SU-DHL-6 (cell line): Measurements from ENCODE around the gene SPTBN1.
A peak's percentile ranks its signal among the peaks of the same experiment; 100 is the strongest.

Source experiments
- H2AFZ ChIP-seq: fragments of 200-600 bp; sonication (generic); 2 replicates; pipeline ENCODE4 v1.6.1; 2014; ENCODE audit warnings: low read depth, mild to moderate bottlenecking, moderate library complexity, mixed read lengths, antibody characterized with exemption, low read length; ENCODE audit not compliant: severe bottlenecking
- H3F3A ChIP-seq: fragments of 200-600 bp; shearing (Covaris generic); 2 replicates; pipeline ENCODE4 v1.6.0; 2016; ENCODE audit warnings: antibody characterized with exemption, mild to moderate bottlenecking; ENCODE audit not compliant: insufficient read depth
- H3K27ac ChIP-seq: fragments of 200-600 bp; sonication (generic); 2 replicates; pipeline ENCODE4 v1.5.1; 2016; ENCODE audit warnings: low read depth, mild to moderate bottlenecking, low read length, moderate library complexity, mixed read lengths
- H3K27me3 ChIP-seq: fragments of 200-600 bp; sonication (generic), shearing (Covaris generic); 2 replicates; pipeline ENCODE4 v1.6.0; 2014; ENCODE audit warnings: mild to moderate bottlenecking, low read length
- H3K36me3 ChIP-seq: fragments of 200-600 bp; sonication (generic); 2 replicates; pipeline ENCODE4 v1.6.1; 2014; ENCODE audit warnings: mild to moderate bottlenecking, low read length, mixed read lengths
- H3K4me2 ChIP-seq: fragments of 300-600, 200-600 bp; shearing (Covaris generic), sonication (generic); 2 replicates; pipeline ENCODE4 v1.6.0; 2014; ENCODE audit warnings: low read length, low read depth, mild to moderate bottlenecking; ENCODE audit not compliant: poor library complexity, severe bottlenecking
- H3K4me3 ChIP-seq: fragments of 200-600 bp; sonication (generic); 2 replicates; pipeline ENCODE4 v1.5.1; 2014; ENCODE audit warnings: antibody characterized with exemption, low read length, mild to moderate bottlenecking, mixed read lengths; ENCODE audit not compliant: insufficient read depth, poor library complexity, severe bottlenecking
- H3K79me2 ChIP-seq: fragments of 200-600 bp; sonication (generic); 2 replicates; pipeline ENCODE4 v1.6.1; 2014; ENCODE audit warnings: mild to moderate bottlenecking, low read length, moderate library complexity; ENCODE audit not compliant: insufficient read depth
- H3K9ac ChIP-seq: fragments of 200-600 bp; sonication (generic); 2 replicates; pipeline ENCODE4 v1.7.0; 2014; ENCODE audit warnings: mild to moderate bottlenecking, low read length
- H3K9me2 ChIP-seq: fragments of 200-600 bp; sonication (generic); replicated peaks from 2 replicates; pipeline ENCODE4 v1.6.1; 2014; ENCODE audit warnings: low read length; ENCODE audit not compliant: insufficient read depth
- H3K9me3 ChIP-seq: fragments of 200-600 bp; sonication (generic); 2 replicates; pipeline ENCODE4 v1.6.1; 2014; ENCODE audit warnings: low read length, mixed read lengths; ENCODE audit not compliant: insufficient read depth
- H4K20me1 ChIP-seq: fragments of 200-600 bp; sonication (generic); 2 replicates; pipeline ENCODE4 v1.6.1; 2014; ENCODE audit warnings: low read depth, mild to moderate bottlenecking, antibody characterized with exemption, low read length, moderate library complexity, mixed read lengths
- CTCF ChIP-seq: fragments of 200-600 bp; sonication (generic); IDR thresholded peaks from one replicate; pipeline ENCODE4 v1.5.1; 2017; ENCODE audit warnings: antibody characterized with exemption, mild to moderate bottlenecking, low read length, moderate library complexity; ENCODE audit not compliant: insufficient read depth, poor library complexity, severe bottlenecking
- EZH2phosphoT487 ChIP-seq: fragments of 200-600 bp; sonication (generic), shearing (Covaris generic); conservative IDR thresholded peaks from 2 replicates; pipeline ENCODE4 v1.6.1; 2018; ENCODE audit warnings: mild to moderate bottlenecking, antibody characterized with exemption, low read length, moderate library complexity, mixed read lengths

SPTBN1 gene

GRCh38 chr2:54464341-54464740, 8.2 kb downstream of the SPTBN1 start:
- Histone ChIP-seq H3K79me2 (peaks cover 71% of the 10 kb centered on the region), H3K27me3 (no peaks in the 10 kb centered on the region), H3K36me3 (no peaks in the 10 kb centered on the region), H3K9me3 (no peaks in the 10 kb centered on the region), H3K9ac (no peak overlapping the region), H3K4me2 (no peak overlapping the region), H3K27ac (no peak overlapping the region), H3F3A (peaks cover 5% of the 10 kb centered on the region; the same call in 1 of the 2 replicates), H2AFZ (no peak overlapping the region), H3K9me2 (no peaks in the 10 kb centered on the region), H4K20me1 (peaks cover 3% of the 10 kb centered on the region; the same call in 1 of the 2 replicates), H3K4me3 (no peak overlapping the region)
- no peak for TF ChIP-seq EZH2phosphoT487
- no peak for TF ChIP-seq CTCF

GRCh38 chr2:54465143-54465542, 9.0 kb downstream of the SPTBN1 start:
- Histone ChIP-seq H3K9ac (no peak overlapping the region), H3K9me2 (no peaks in the 10 kb centered on the region), H3K4me3 (no peak overlapping the region), H3K79me2 (peaks cover 65% of the 10 kb centered on the region), H3F3A (peaks cover 6% of the 10 kb centered on the region; the same call in 1 of the 2 replicates), H3K27me3 (no peaks in the 10 kb centered on the region), H3K36me3 (no peaks in the 10 kb centered on the region), H3K27ac (no peak overlapping the region), H3K9me3 (no peaks in the 10 kb centered on the region), H4K20me1 (peaks cover 3% of the 10 kb centered on the region; the same call in 1 of the 2 replicates), H2AFZ (no peak overlapping the region), H3K4me2 (no peak overlapping the region)
- TF ChIP-seq CTCF (no peak), EZH2phosphoT487 (no peak)

GRCh38 chr2:54466870-54467269, 10.7 kb downstream of the SPTBN1 start:
- H3F3A ChIP-seq = peaks cover 19% of the 10 kb centered on the region
- no peak overlapping the region for H3K9ac ChIP-seq
- no peak overlapping the region for H3K4me3 ChIP-seq
- no peaks in the 10 kb centered on the region for H3K9me3 ChIP-seq
- H4K20me1 ChIP-seq = peaks cover 3% of the 10 kb centered on the region; the same call in 1 of the 2 replicates
- no peaks in the 10 kb centered on the region for H3K9me2 ChIP-seq
- H3K79me2 ChIP-seq = peaks cover 58% of the 10 kb centered on the region
- TF ChIP-seq EZH2phosphoT487 (no peak), CTCF (no peak)
- H2AFZ ChIP-seq = no peak overlapping the region
- H3K4me2 ChIP-seq = peak overlapping the region; percentile 1
- H3K36me3 ChIP-seq = no peaks in the 10 kb centered on the region
- H3K27ac ChIP-seq = no peak overlapping the region
- no peaks in the 10 kb centered on the region for H3K27me3 ChIP-seq
